DND-41 (cell line): ENCODE results near the gene RIBC2.

ENCODE experiments used
- ATAC-seq: fragments of 200-7000 bp; cut with Tn5 transposase; 3 replicates; pipeline ENCODE4 v1.9.1; 2021; ENCODE audit warnings: low read depth; ENCODE audit not compliant: insufficient read depth
- DNase-seq: peaks from one replicate; pipeline ENCODE4 v3.0.0-alpha.2; 2020
- H2AFZ ChIP-seq: 2 replicates; pipeline ENCODE4 v1.6.0; 2012; ENCODE audit warnings: low read depth, low read length
- H3K27ac ChIP-seq: 2 replicates; pipeline ENCODE4 v1.5.1; 2012; ENCODE audit warnings: low read length, inconsistent platforms
- H3K27me3 ChIP-seq: fragments of 200-600 bp; sonication (generic); 2 replicates; pipeline ENCODE4 v1.6.0; 2012; ENCODE audit warnings: low read length, mild to moderate bottlenecking, inconsistent platforms; ENCODE audit not compliant: insufficient read depth, poor library complexity
- H3K36me3 ChIP-seq: 2 replicates; pipeline ENCODE4 v1.5.1; 2012; ENCODE audit warnings: low read length, inconsistent platforms; ENCODE audit not compliant: insufficient read depth
- H3K4me1 ChIP-seq: 2 replicates; pipeline ENCODE4 v1.5.1; 2012; ENCODE audit warnings: mild to moderate bottlenecking, low read length; ENCODE audit not compliant: insufficient read depth
- H3K4me2 ChIP-seq: 2 replicates; pipeline ENCODE4 v1.6.0; 2012; ENCODE audit warnings: mild to moderate bottlenecking, moderate library complexity, low read length, inconsistent platforms; ENCODE audit not compliant: insufficient read depth
- H3K4me3 ChIP-seq, 2 experiments: fragments of 200-600 bp in 1 of 2; shearing (Covaris generic) in 1 of 2; 2 replicates each; pipeline ENCODE4 v1.5.1; 2012 to 2016; ENCODE audit warnings: inconsistent platforms in 2 of 2, low read length in 2 of 2, mild to moderate bottlenecking in 2 of 2, low read depth in 1 of 2, moderate library complexity in 1 of 2
- H3K79me2 ChIP-seq: 2 replicates; pipeline ENCODE4 v1.6.0; 2012; ENCODE audit warnings: low read length, inconsistent platforms; ENCODE audit not compliant: insufficient read depth
- H3K9ac ChIP-seq: 2 replicates; pipeline ENCODE4 v1.6.0; 2012; ENCODE audit warnings: low read depth, mild to moderate bottlenecking, inconsistent platforms, low read length, moderate library complexity
- H3K9me3 ChIP-seq: 2 replicates; pipeline ENCODE4 v1.5.1; 2012; ENCODE audit warnings: low read length, moderate library complexity, mild to moderate bottlenecking, inconsistent platforms; ENCODE audit not compliant: insufficient read depth, severe bottlenecking
- H4K20me1 ChIP-seq: 2 replicates; pipeline ENCODE4 v1.6.0; 2012; ENCODE audit warnings: low read length; ENCODE audit not compliant: insufficient read depth
- CTCF ChIP-seq: IDR thresholded peaks from 2 replicates; pipeline ENCODE4 v1.5.1; 2012; ENCODE audit warnings: borderline replicate concordance, low read length, moderate library complexity, mild to moderate bottlenecking; ENCODE audit not compliant: poor library complexity, severe bottlenecking; ENCODE audit errors: extremely low read depth
- EZH2 ChIP-seq: IDR thresholded peaks from 3 replicates; pipeline ENCODE4 v1.6.1; 2012; ENCODE audit warnings: borderline replicate concordance, low read depth, mild to moderate bottlenecking, moderate library complexity, low read length, inconsistent platforms; ENCODE audit not compliant: severe bottlenecking

RIBC2 gene

GRCh38 chr22:45476814-45477213 is 63.3 kb downstream of the RIBC2 start:
- Histone ChIP-seq H3K9me3 (no peaks in the 10 kb centered on the region), H4K20me1 (no peaks in the 10 kb centered on the region; the same call in 1 of the 2 replicates), H3K9ac (no peak overlapping the region), H3K4me3 (no peak overlapping the region), H3K4me1 (no peaks in the 10 kb centered on the region), H3K27ac (no peak overlapping the region), H2AFZ (no peak overlapping the region), H3K36me3 (no peaks in the 10 kb centered on the region), H3K4me2 (no peak overlapping the region), H3K79me2 (no peaks in the 10 kb centered on the region), H3K27me3 (no peaks in the 10 kb centered on the region)
- TF ChIP-seq CTCF (no peak), EZH2 (no peak)
- ATAC-seq (no peak), DNase-seq (no peak)

GRCh38 chr22:45477366-45478107 is 64.0 kb downstream of the RIBC2 start:
- Histone ChIP-seq H3K79me2 (no peaks in the 10 kb centered on the region), H3K4me2 (no peak overlapping the region), H3K9ac (no peak overlapping the region), H3K4me1 (no peaks in the 10 kb centered on the region), H4K20me1 (no peaks in the 10 kb centered on the region; the same call in 1 of the 2 replicates), H2AFZ (no peak overlapping the region), H3K27ac (no peak overlapping the region), H3K36me3 (no peaks in the 10 kb centered on the region), H3K4me3 (no peak overlapping the region), H3K9me3 (no peaks in the 10 kb centered on the region), H3K27me3 (no peaks in the 10 kb centered on the region)
- ATAC-seq (no peak), DNase-seq (no peak)
- no peak for TF ChIP-seq CTCF
- no peak for TF ChIP-seq EZH2

DNA sequence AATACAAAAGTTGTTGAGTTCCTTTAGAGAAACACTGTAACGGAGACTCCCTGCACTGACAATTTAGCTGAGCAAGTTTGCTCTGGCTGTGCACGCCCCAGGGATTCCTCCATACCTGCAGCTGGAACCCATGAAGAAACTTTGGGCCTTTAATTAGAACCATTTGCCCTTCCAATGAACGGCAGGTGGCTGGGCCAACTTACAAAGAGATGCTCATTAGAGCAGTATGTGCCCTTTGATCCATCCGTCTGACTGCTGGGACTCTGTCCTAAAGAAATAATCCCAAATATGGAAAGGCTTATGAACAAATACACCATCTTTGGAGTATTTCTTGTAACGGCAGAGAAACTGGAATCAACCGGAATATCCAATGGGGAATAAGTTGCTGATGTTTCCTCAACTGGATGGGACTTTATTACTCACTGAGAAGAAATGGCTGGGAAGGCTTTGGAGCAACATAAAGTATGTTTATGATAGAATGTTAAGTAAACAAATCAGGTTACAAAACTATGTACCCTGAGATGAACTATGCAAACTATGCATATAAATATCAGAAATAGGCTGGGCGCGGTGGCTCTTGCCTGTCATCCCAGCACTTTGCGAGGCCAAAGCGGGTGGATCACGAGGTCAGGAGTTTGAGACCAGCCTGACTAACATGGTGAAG is 64.7 kb downstream of the RIBC2 start:
- ATAC-seq = no peak
- no peak for TF ChIP-seq CTCF
- no peak for TF ChIP-seq EZH2
- no peak overlapping the region for H3K27ac ChIP-seq

More for the DNA sequence above, 64.7 kb downstream of the RIBC2 start:
- no peaks in the 10 kb centered on the region for H3K9me3 ChIP-seq
- no peak for DNase-seq
- no peaks in the 10 kb centered on the region for H3K27me3 ChIP-seq
- no peaks in the 10 kb centered on the region; the same call in 1 of the 2 replicates for H4K20me1 ChIP-seq
- H3K36me3 ChIP-seq = no peaks in the 10 kb centered on the region
- H3K9ac ChIP-seq = no peak overlapping the region
- no peak overlapping the region for H3K4me2 ChIP-seq
- no peak overlapping the region for H2AFZ ChIP-seq
- H3K4me3 ChIP-seq = no peak overlapping the region
- no peaks in the 10 kb centered on the region for H3K79me2 ChIP-seq
- no peaks in the 10 kb centered on the region for H3K4me1 ChIP-seq
